HEK293T (cell line): ENCODE results near the gene FBXO21.

Experiments
- ARNT ChIP-seq: fragments of 450-650 bp; IDR thresholded peaks from 2 replicates; pipeline ENCODE4 v1.6.1; 2017; ENCODE audit warnings: mild to moderate bottlenecking
- BHLHE40 ChIP-seq: fragments of 450-650 bp; IDR thresholded peaks from 2 replicates; pipeline ENCODE4 v1.6.1; 2016; ENCODE audit warnings: mild to moderate bottlenecking, moderate library complexity, borderline replicate concordance
- FOXK2 ChIP-seq: fragments of 450-650 bp; IDR thresholded peaks from 2 replicates; pipeline ENCODE4 v1.6.1; 2016; ENCODE audit warnings: mild to moderate bottlenecking
- HDGF ChIP-seq: fragments of 450-650 bp; IDR thresholded peaks from 2 replicates; pipeline ENCODE4 v1.6.1; 2017; ENCODE audit warnings: antibody characterized with exemption, borderline replicate concordance
- L3MBTL2 ChIP-seq: fragments of 450-650 bp; conservative IDR thresholded peaks from 2 replicates; pipeline ENCODE4 v1.6.1; 2016; ENCODE audit warnings: mild to moderate bottlenecking
- NFRKB ChIP-seq: fragments of 450-650 bp; IDR thresholded peaks from 2 replicates; pipeline ENCODE4 v1.6.1; 2016; ENCODE audit warnings: mild to moderate bottlenecking, moderate library complexity
- SP1 ChIP-seq: fragments of 450-650 bp; IDR thresholded peaks from 2 replicates; pipeline ENCODE4 v1.6.1; 2017
- ZNF384 ChIP-seq: fragments of 450-650 bp; IDR thresholded peaks from 2 replicates; pipeline ENCODE4 v1.6.1; 2016

DNA sequence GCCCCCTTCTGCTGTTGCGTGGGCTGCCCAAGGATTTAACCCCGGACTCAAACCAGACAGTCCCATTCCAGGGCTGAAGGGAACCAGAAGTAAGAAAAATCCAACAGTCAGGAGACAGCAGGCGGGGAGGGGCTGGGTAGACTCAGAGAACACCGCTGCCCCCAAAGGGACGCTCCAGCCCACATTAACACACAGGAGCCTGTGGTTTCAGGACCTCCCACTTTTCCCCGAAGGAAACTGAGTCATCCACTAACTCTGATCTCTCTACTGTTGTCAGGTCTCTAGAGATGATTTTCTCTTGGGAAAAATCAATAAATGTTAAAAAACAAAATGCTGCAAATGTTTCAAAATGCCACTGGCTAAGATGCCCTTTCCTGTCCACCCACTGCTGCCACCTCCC is 41.6 kb downstream of the FBXO21 start:
- TF ChIP-seq HDGF (no peak), NFRKB (no peak), BHLHE40 (no peak), SP1 (no peak), ZNF384 (no peak), ARNT (no peak), FOXK2 (no peak), L3MBTL2 (no peak)
